Measurements from ENCODE around the gene SPACA6.
A peak's percentile ranks its signal among the peaks of the same experiment; 100 is the strongest.

Gene SPACA6

DNA sequence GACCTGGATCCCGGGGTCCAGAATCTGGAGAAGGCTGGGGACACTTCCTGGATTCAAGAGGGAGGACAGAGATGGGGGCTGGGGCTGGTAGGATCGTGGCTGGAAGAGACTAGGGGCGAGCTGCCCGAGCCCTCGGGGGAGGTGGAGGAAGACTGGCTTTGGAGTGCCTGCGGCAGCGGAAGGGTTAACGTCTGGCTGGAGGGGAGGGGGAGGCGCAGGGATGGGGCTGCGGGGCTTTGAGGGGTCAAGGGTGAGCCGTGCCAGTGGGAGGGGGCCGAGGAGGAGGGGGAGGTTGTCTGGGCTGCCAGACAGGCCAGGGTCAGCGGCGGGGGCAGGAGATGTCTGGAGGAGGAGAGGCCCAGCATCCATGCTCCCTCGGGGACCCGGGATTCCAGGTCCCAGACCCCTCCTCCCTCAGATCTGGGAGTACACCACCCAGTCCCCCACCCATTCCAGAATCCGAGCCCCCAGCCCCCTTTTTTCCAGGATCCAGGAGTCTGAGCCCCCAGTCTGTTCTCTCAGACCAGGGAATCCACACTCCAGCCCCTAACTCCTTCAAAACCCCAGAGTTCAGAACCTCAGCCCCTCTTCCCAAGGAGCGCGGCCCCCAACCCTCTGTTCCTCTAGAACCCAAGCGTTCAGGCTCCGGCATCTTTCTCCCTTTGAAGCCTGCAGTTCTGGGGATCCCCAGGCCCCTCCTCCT lies 3.2 kb upstream of the SPACA6 start:
- peak; percentile 10 for DNase-seq

- DNase-seq, result peak; percentile 69
Observed at GRCh38 chr19:51690454-51691073, 2.6 kb upstream of the SPACA6 start.

GRCh38 chr19:51691074-51691583 lies 2.0 kb upstream of the SPACA6 start:
- no peak for DNase-seq

DNA sequence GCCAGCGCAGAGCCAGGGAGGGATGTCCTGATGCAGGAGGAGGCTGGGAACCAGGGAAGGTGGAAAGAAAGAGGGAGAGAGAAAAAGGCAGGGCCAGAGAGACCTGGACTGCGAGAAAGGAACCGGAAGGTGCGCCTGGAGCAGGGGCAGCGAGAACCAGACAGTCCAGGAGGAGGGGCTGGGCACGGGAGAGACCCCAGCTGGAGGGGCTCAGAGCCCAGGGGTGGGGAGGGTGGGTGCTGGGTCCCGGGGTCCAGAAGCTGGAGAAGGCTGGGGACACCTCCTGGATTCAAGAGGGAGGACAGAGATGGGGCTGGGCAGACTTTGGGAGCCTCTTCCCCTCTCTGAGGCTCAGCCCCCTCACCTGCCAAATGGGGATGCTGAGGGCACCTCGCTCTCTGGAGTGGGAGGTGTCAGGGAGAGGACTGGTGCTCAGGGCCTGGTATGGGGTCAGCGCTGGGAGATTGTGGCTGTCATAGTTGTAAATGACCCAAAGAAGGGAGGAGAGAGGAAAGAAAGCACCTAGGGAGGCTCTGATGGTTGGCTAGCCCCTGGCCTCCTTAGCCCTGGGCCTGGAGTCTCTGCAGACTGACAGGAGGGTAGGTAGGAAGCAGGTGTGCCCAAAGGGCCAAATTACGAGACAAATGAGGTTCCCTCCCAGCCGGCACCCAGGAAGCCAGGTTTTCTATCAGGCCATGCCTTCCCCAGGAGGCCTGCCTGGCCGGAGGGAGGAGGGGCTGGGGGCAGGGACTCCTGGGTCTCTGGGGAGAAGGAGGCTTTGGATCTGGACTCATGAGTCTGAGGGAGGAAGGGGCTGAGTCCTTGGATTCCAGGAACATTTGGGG lies 1.3 kb upstream of the SPACA6 start:
- no peak for DNase-seq

DNA sequence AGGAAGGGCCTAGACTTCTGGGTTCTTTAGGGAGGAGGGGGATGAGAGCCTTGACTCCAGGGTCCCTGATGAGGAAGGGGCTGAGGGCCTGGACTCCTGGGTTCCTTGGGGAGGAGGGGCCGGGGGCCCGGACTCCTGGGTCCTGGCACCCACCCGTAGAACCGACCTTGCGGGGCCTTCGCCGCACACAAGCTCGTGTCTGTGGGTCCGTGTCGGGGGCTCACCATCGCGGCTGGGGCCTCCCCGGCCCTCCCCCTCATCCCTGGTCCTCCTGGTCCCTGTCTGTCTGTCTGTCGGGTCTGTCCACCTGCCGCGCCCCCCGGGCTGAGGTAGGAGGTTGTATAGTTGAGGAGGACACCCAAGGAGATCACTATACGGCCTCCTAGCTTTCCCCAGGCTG lies 662 bp upstream of the SPACA6 start:
- DNase-seq, result no peak

GRCh38 chr19:51693819-51694218 lies 689 bp downstream of the SPACA6 start:
- no peak for DNase-seq

DNA sequence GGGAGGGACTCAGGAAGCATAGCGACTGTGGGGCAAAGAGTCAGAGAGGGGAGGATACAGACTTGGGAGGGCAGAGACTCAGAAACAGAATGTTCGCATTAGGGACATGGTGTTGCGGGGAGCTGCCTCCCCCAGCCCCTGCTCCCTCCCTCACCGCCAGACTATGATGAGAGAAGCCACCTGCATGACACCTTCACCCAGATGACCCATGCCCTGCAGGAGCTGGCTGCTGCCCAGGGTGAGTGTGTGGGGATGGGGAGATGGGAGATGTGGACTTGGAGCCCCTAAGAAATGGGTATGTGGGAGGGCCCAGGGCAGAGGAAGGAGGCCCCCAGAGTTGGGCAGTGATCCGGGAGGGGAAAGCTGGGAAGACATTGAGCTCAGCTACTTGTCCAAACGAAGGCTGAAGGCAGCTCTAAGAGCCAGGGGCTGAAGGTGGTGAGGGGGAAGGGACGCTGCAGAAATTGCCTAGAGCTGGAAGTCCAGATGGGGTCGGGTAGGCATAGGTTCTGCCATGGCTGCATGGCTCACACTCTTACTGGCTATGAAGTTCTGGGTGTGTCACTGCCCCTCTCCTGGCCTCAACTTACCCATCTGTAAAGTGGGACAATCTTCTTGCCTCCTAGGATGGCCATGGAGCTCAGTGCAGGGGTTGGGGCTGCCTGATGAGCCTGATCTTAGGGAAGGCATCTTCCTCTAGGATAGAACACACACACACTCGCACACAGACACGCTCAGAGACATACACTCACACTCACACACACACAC lies 1.4 kb downstream of the SPACA6 start:
- no peak for DNase-seq

GRCh38 chr19:51695088-51695487 lies 2.0 kb downstream of the SPACA6 start:
- DNase-seq, result no peak

DNA sequence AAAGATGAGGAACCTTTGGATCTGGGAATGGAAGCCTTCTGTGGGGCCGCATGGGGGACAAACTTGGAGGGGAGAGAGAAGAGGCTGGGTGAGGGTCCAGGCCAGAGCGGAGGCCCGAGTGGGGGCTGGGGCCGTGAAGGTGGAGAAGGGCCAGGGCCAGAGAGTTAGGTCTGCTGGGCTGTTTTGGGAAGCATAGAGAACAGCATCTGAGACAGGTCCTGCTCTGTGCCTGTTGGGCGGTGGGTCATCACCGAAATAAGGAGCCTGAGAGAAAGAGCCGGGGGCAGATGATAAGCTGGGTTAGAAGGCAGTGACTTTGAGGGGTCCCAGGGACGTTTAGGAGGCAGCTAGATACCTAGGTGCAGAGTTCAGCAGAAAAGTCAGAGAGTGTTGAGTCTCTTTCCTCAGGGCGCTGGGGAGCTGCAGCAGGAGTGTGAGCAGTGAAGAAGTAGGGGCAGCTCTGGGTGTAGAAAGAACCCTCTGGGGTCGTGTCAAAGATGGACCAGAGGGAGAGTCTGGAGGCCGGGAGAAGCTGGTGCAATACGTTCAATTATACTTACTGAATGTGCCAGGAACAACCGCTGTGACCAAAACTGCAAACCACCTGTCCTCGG lies 2.7 kb downstream of the SPACA6 start:
- DNase-seq, result no peak

DNA sequence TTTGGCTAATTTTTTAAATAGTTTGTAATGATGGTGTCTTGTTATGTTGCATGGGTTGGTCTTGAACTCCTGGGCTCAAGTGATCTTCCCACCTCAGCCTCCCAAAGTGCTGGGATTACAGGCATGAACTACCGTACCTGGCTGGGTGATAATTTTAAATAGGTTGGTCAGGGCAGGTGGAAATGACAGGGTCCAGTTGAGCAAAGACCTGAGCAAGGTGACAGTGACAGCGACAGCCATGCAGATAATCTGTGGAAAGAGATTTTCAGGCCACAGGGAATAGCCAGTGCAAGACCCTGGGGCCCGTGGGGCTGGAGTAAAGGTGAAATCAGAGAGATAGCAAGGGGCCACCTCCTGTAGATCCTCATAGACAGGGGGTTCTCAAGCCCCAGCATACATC lies 3.5 kb downstream of the SPACA6 start:
- DNase-seq, result no peak

DNA sequence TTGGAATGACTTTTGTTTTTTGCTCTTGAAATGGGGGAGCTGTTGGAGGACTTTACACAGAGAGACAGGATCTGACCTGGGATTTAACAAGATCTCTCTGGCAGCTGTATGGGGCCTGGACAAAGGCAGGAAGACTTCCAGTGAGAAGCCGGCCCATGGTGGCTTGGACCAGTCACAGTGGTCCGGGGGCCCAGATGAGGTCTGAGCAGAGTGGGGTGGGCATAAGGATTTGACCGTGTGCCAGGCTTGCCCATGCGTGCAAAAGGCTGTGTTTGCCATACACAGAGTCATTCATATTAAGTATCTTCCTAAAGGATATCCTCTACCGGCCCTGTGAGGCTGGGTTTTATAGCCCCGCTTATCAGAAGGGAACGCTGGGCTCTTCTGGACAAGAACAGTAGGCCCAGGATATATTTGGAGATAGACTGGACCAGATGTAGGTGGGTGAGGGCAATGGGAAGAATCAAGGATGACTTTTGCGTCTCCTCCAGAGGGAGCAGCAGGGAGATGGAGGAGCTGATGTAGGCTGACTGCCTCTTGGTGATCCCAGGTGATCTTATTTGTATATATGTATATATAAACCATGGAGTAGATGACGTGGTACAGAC lies 4.1 kb downstream of the SPACA6 start:
- no peak for DNase-seq

DNA sequence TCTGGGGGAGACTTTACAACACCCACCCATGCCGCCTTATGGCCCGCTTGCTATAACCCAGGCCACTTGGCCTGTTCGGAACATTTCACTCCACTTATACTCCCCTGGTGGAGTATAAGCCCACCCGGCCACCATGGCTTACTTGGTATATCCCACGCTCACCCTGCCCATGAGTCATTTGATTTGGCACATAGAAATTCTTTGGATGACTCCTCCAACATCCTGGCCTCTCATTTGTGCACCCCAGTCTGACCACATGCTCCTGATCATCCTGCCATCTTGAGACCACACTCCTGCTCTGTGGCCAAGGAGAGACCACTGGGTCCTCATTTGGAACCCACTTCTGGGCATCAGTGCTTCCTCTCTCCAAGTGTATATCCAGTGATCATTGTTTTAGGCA lies 5.2 kb downstream of the SPACA6 start:
- no peak for DNase-seq

GRCh38 chr19:51699170-51699569 lies 6.0 kb downstream of the SPACA6 start:
- no peak for DNase-seq

DNA sequence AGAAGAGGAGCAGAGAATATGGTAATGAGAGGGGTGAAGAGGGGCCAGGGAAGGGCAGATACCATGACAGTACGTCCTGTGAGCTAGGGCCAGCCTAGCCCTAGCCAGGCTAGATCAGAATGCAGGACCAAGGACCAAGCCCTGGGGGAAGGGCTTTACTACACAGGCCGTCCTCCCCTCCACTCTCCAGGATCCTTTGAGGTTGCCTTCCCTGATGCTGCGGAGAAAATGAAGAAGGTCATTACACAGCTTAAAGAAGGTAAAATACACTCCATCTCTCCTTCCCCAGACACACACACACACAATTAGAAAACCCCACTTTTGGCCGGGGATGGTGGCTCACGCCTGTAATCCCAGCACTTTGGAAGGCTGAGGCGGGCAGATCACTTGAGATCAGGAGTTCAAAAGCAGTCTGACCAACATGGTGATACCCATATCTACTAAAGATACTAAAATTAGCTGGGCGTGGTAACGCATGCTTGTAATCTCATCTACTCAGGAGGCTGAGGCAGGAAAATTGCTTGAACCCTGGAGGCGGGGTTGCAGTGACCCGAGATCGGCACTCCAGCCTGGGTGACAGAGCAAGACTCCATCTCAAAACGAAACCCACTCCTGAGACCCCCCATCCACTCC lies 8.5 kb downstream of the SPACA6 start:
- no peak for DNase-seq

DNA sequence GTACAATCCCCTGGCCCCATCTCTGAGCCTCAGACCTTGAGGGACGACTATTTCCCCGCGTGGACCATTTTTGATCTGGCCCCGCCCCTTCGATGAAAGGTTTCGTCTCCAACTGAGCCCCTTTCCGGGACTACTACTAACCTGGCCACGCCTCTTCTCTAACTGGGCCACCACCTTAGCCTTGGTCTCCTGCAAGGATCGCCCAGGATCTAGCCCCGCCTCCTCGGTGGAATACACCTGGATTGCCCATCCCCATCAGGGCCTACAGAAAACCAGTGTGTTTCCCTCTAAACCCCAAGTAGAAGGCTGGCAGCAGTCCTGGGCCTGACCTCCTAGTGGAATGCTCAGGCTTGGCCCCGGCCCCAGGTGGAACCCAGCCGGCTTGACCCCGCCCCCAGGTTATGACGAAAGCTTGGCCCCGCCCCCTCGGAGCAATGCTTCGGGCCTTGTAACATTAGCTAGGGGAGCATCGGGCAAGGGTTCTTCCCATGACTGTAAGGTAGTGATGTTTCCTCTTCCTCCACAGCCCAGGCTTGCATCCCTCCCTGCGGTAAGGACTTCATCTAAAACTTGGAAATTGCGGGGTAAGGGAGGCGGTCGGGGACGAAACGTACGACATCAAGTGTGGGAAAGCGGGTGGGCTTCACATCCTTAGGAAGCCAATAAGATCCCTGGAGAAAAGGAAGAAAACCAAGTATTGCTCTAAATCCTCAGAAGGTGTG lies 9.1 kb downstream of the SPACA6 start:
- peak; percentile 67 for DNase-seq

GRCh38 chr19:51702825-51703574 lies 9.9 kb downstream of the SPACA6 start:
- peak; percentile 13 for DNase-seq

- peak; percentile 99 for DNase-seq
Observed at GRCh38 chr19:51703575-51704515, 10.7 kb downstream of the SPACA6 start.

GRCh38 chr19:51704626-51705025 lies 11.5 kb downstream of the SPACA6 start:
- DNase-seq, result no peak

DNA sequence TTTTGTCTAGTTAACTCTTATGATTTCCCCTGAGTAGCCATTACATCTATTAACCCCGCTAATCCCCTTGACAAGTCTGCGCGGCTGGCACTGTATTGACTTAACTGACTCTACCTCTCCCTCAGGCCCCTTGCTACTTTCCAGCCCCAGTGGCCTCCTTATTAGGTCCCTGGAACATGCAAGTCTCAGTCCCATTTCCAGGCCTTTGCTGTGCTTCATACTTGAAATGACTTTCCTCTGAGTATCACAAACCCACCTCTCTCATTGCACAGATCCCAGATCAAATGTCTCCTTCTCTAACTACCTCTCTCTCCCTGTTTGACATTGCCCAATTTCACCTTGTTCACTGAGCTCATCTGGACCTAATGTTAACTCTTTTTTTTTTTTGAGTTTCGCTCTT lies 13.2 kb downstream of the SPACA6 start:
- no peak for DNase-seq

Measured in stimulated activated CD4-positive, alpha-beta T cell treated with anti-CD3 and anti-CD28 coated beads, Interleukin-4, amount 100 ng/mL, for 1 hour (primary cell).